PC-3 (cell line): Measurements from ENCODE around the gene NOL4L. TPM values are rescaled to one million over a fixed set of nuclear protein-coding genes. Genes with fewer than 3 reads are reported as not detected.

Source experiments
- ATAC-seq: fragments of 200-7000 bp; cut with Tn5 transposase; 2 replicates; pipeline ENCODE4 v1.9.1; 2020; ENCODE audit warnings: mild to moderate bottlenecking, moderate library complexity
- BruUV-seq: library from RNA; stranded (reverse); fragments of 400-500 nt; replicated peaks from 2 replicates; lab custom pipeline; 2021; lab: Mats Ljungman, UMichigan
- CTCF ChIA-PET: fragments of 300-600 bp; sonication (Branson Sonifier 250); formaldehyde crosslinking; loops from one replicate; lab custom pipeline; 2022; ENCODE audit warnings: antibody characterized with exemption; lab: Charles Lee
- POLR2A ChIA-PET: fragments of 300-600 bp; sonication (Branson Sonifier 250); formaldehyde crosslinking; loops from one replicate; lab custom pipeline; 2022; ENCODE audit warnings: antibody characterized with exemption; ENCODE audit not compliant: unreplicated experiment; lab: Charles Lee
- DNase-seq: peaks from one replicate; pipeline ENCODE4 v3.0.0-alpha.2; 2015
- H2AFZ ChIP-seq: fragments of 300-600 bp; sonication (generic); 2 replicates; pipeline ENCODE4 v1.6.0; 2016; ENCODE audit warnings: antibody characterized with exemption, low read length
- H3F3A ChIP-seq: fragments of 300-600 bp; sonication (generic); one replicate; pipeline ENCODE4 v1.6.0; 2017; ENCODE audit warnings: antibody characterized with exemption, low read length, control low read depth, mild to moderate bottlenecking; ENCODE audit not compliant: unreplicated experiment
- H3K27ac ChIP-seq: fragments of 300-600 bp; sonication (generic); 2 replicates; pipeline ENCODE4 v1.5.1; 2016; ENCODE audit warnings: mild to moderate bottlenecking, low read length
- H3K27me3 ChIP-seq: fragments of 300-600 bp; sonication (generic); 2 replicates; pipeline ENCODE4 v1.6.1; 2016; ENCODE audit warnings: low read length, mixed read lengths
- H3K36me3 ChIP-seq: fragments of 300-600 bp; sonication (generic); 2 replicates; pipeline ENCODE4 v1.6.1; 2016; ENCODE audit warnings: low read depth, mixed run types, low read length, mixed read lengths
- H3K4me1 ChIP-seq: fragments of 300-600 bp; sonication (generic); 2 replicates; pipeline ENCODE4 v1.5.1; 2016; ENCODE audit warnings: low read length; ENCODE audit not compliant: insufficient read depth
- H3K4me2 ChIP-seq: fragments of 300-600 bp; sonication (generic); 2 replicates; pipeline ENCODE4 v1.6.0; 2016; ENCODE audit warnings: low read length
- H3K4me3 ChIP-seq: fragments of 300-600 bp; sonication (generic); 2 replicates; pipeline ENCODE4 v1.5.1; 2016; ENCODE audit warnings: mild to moderate bottlenecking, low read length, mixed read lengths
- H3K79me2 ChIP-seq: fragments of 300-600 bp; sonication (generic); 2 replicates; pipeline ENCODE4 v1.6.1; 2017; ENCODE audit warnings: low read length, mixed read lengths
- H3K9ac ChIP-seq: fragments of 300-600 bp; sonication (generic); 2 replicates; pipeline ENCODE4 v1.6.0; 2016; ENCODE audit warnings: mild to moderate bottlenecking, low read length
- H3K9me2 ChIP-seq: fragments of 300-600 bp; sonication (generic); replicated peaks from 2 replicates; pipeline ENCODE4 v1.6.1; 2016; ENCODE audit warnings: mixed run types, low read length, mixed read lengths
- H3K9me3 ChIP-seq: fragments of 300-600 bp; sonication (generic); 2 replicates; pipeline ENCODE4 v1.6.1; 2016; ENCODE audit warnings: low read length, mixed read lengths
- H4K20me1 ChIP-seq: fragments of 300-600 bp; sonication (generic); 2 replicates; pipeline ENCODE4 v1.6.1; 2016; ENCODE audit warnings: low read length, mixed read lengths
- CTCF ChIP-seq: fragments of 300-600 bp; sonication (generic); conservative IDR thresholded peaks from 2 replicates; pipeline ENCODE4 v1.5.1; 2017; ENCODE audit warnings: antibody characterized with exemption, low read depth, mild to moderate bottlenecking, low read length
- EZH2 ChIP-seq: fragments of 300-600 bp; sonication (generic); IDR thresholded peaks from one replicate; pipeline ENCODE4 v1.6.1; 2017; ENCODE audit warnings: antibody characterized with exemption, mild to moderate bottlenecking, low read length; ENCODE audit not compliant: unreplicated experiment
- EZH2phosphoT487 ChIP-seq: fragments of 300-600 bp; sonication (generic); IDR thresholded peaks from 2 replicates; pipeline ENCODE4 v1.6.1; 2018; ENCODE audit warnings: mild to moderate bottlenecking, antibody characterized with exemption, low read length, borderline replicate concordance
- intact Hi-C: fragments of 100-400 bp; cut with micrococcal nuclease; formaldehyde crosslinking; loops from 2 replicates; pipeline ENCODE4 v1.9.0; 2023
- total RNA-seq: library from RNA; depleted of rRNA; stranded (reverse); fragments of >200 nt; gene quantifications from 2 replicates; pipeline ENCODE4 v1.2.3, GENCODE V29; 2014

The NOL4L gene
- total RNA-seq, 1 experiment from 2014 or later = 7.3 TPM

- no peak for DNase-seq
- H3K27me3 ChIP-seq = peaks cover 14% of the 10 kb centered on the region; the same call in 1 of the 2 replicates
- H3K4me3 ChIP-seq = no peak overlapping the region
- intact Hi-C loops = no loop called here
- ChIA-PET CTCF (no interaction called here), POLR2A (no interaction called here)
- H3K36me3 ChIP-seq = no peaks in the 10 kb centered on the region
- ATAC-seq = no peak
- H3K9me3 ChIP-seq = no peaks in the 10 kb centered on the region
- TF ChIP-seq CTCF = no peak
- no peak for TF ChIP-seq EZH2
- TF ChIP-seq EZH2phosphoT487 = no peak
- no peaks in the 10 kb centered on the region for H4K20me1 ChIP-seq
- H3K4me2 ChIP-seq = no peak overlapping the region
- no peaks in the 10 kb centered on the region for H3K9me2 ChIP-seq
- no peaks in the 10 kb centered on the region for H3K79me2 ChIP-seq
- H3K4me1 ChIP-seq = no peaks in the 10 kb centered on the region
- no peak overlapping the region for H3K9ac ChIP-seq
- no peak overlapping the region for H3K27ac ChIP-seq
- no peaks in the 10 kb centered on the region for H3F3A ChIP-seq
- H2AFZ ChIP-seq = no peak overlapping the region
- no TSS peak for BruUV-seq
Observed at GRCh38 chr20:32603046-32603726, 18.1 kb upstream of the NOL4L start.

- Histone ChIP-seq H2AFZ (no peak overlapping the region), H3K27me3 (peaks cover 14% of the 10 kb centered on the region; the same call in 1 of the 2 replicates), H4K20me1 (no peaks in the 10 kb centered on the region), H3K4me2 (no peak overlapping the region), H3F3A (no peaks in the 10 kb centered on the region), H3K4me1 (no peaks in the 10 kb centered on the region), H3K9ac (no peak overlapping the region), H3K36me3 (no peaks in the 10 kb centered on the region), H3K79me2 (no peaks in the 10 kb centered on the region), H3K9me3 (no peaks in the 10 kb centered on the region), H3K9me2 (no peaks in the 10 kb centered on the region), H3K4me3 (no peak overlapping the region), H3K27ac (no peak overlapping the region)
- intact Hi-C loops = no loop called here
- DNase-seq = no peak
- no TSS peak for BruUV-seq
- CTCF ChIA-PET = no interaction called here
- no peak for TF ChIP-seq CTCF
- TF ChIP-seq EZH2phosphoT487 = no peak
- TF ChIP-seq EZH2 = no peak
- POLR2A ChIA-PET = no interaction called here
- ATAC-seq = no peak
Observed at GRCh38 chr20:32602273-32602672, 17.1 kb upstream of the NOL4L start.

GRCh38 chr20:32600681-32601237, 15.6 kb upstream of the NOL4L start:
- POLR2A ChIA-PET = no interaction called here
- ATAC-seq = no peak

More at GRCh38 chr20:32600681-32601237, 15.6 kb upstream of the NOL4L start:
- Histone ChIP-seq H3K27ac (no peak overlapping the region), H2AFZ (no peak overlapping the region), H3K9me3 (no peaks in the 10 kb centered on the region), H3K9me2 (no peaks in the 10 kb centered on the region), H3K9ac (no peak overlapping the region), H3K36me3 (no peaks in the 10 kb centered on the region), H4K20me1 (no peaks in the 10 kb centered on the region), H3K4me2 (no peak overlapping the region), H3K4me3 (no peak overlapping the region), H3K79me2 (no peaks in the 10 kb centered on the region), H3K4me1 (no peaks in the 10 kb centered on the region), H3K27me3 (peaks cover under 1% of the 10 kb centered on the region; the same call in 1 of the 2 replicates), H3F3A (no peaks in the 10 kb centered on the region)
- intact Hi-C loops = no loop called here
- no TSS peak for BruUV-seq
- no peak for DNase-seq
- CTCF ChIA-PET = no interaction called here
- TF ChIP-seq CTCF (no peak), EZH2 (no peak), EZH2phosphoT487 (no peak)
